ENCODE data around the gene CLK1.

DNA sequence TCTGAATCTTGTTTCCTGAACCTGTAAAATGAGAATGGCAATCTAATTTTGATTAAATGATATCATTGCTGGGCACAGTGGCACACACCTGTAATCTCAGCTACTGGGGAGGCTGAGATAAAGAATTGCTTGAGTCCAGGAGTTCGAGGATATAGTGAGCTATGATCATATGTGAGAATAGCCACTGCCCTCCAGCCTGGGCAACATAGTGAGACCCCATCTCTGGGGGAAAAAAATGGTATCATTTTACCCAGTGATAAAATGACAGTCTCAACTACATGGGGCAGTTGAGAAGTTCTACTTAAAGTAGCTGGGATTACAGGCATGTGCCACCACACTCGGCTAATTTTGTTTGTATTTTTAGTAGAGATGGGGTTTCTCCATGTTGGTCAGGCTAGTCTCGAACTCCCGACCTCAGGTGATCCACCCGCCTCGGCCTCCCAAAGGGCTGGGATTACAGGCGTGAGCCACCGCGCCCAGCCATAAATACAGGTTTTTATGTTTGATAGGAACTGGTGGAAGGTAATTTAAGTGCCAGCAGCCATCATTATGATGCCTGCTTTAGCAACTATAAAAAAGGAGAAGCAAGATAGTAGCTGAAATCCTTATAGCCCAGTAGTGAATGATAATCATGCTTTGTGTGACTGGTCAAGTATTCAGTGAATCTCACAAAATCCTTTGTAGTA, 35.7 kb downstream of the CLK1 start:
- TF ChIP-seq, protein P1, sequence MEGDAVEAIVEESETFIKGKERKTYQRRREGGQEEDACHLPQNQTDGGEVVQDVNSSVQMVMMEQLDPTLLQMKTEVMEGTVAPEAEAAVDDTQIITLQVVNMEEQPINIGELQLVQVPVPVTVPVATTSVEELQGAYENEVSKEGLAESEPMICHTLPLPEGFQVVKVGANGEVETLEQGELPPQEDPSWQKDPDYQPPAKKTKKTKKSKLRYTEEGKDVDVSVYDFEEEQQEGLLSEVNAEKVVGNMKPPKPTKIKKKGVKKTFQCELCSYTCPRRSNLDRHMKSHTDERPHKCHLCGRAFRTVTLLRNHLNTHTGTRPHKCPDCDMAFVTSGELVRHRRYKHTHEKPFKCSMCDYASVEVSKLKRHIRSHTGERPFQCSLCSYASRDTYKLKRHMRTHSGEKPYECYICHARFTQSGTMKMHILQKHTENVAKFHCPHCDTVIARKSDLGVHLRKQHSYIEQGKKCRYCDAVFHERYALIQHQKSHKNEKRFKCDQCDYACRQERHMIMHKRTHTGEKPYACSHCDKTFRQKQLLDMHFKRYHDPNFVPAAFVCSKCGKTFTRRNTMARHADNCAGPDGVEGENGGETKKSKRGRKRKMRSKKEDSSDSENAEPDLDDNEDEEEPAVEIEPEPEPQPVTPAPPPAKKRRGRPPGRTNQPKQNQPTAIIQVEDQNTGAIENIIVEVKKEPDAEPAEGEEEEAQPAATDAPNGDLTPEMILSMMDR (IDR thresholded peaks at IDR 0.05), result no peak
- TF ChIP-seq POLR2AphosphoS5 (IDR thresholded peaks at IDR 0.05), result no peak
- TF ChIP-seq POLR2A (IDR thresholded peaks at IDR 0.05), result no peak

All from prostate gland (tissue), 2 donors.